DND-41 (cell line): Measurements from ENCODE around the gene CTTNBP2.

ENCODE experiments used
- EZH2 ChIP-seq: IDR thresholded peaks from 3 replicates; pipeline ENCODE4 v1.6.1; 2012; ENCODE audit warnings: borderline replicate concordance, low read depth, mild to moderate bottlenecking, moderate library complexity, low read length, inconsistent platforms; ENCODE audit not compliant: severe bottlenecking
- TF ChIP-seq, protein P1 (sequence below): IDR thresholded peaks from 2 replicates; pipeline ENCODE4 v1.5.1; 2012; ENCODE audit warnings: borderline replicate concordance, low read length, moderate library complexity, mild to moderate bottlenecking; ENCODE audit not compliant: poor library complexity, severe bottlenecking; ENCODE audit errors: extremely low read depth

DNA sequence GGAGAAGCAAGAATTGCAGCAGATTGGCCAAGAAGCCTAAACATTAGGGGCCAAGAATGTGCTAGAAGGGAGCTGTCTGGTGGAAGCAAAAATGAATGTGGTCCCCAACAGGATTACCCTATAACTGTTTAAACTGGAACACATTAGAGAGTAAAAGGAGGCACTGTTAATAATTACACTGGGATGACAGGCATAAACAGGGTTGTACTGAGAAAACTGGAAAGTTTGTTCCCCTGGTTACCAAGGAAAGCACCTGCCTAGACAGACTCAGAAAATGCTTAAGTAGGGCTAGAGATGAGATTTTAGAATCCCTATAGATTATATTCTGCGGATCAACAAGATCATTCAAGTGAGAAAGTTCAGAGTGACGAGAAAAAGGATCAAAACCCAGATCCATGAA, 100.8 kb downstream of the CTTNBP2 start:
- no peak for TF ChIP-seq EZH2
- TF ChIP-seq, protein P1, sequence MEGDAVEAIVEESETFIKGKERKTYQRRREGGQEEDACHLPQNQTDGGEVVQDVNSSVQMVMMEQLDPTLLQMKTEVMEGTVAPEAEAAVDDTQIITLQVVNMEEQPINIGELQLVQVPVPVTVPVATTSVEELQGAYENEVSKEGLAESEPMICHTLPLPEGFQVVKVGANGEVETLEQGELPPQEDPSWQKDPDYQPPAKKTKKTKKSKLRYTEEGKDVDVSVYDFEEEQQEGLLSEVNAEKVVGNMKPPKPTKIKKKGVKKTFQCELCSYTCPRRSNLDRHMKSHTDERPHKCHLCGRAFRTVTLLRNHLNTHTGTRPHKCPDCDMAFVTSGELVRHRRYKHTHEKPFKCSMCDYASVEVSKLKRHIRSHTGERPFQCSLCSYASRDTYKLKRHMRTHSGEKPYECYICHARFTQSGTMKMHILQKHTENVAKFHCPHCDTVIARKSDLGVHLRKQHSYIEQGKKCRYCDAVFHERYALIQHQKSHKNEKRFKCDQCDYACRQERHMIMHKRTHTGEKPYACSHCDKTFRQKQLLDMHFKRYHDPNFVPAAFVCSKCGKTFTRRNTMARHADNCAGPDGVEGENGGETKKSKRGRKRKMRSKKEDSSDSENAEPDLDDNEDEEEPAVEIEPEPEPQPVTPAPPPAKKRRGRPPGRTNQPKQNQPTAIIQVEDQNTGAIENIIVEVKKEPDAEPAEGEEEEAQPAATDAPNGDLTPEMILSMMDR, result no peak
